GM12875 (cell line): Measurements from ENCODE around the gene TNFSF9.
"Not testable (repeated sequence)": the region's sequence is repeated elsewhere in the genome, so short reads cannot be mapped to it uniquely, and the experiment has no call there.

Experiments
- H3K4me3 ChIP-seq: one replicate; pipeline ENCODE4 v1.5.1; 2011; ENCODE audit warnings: low read depth, low read length, control low read depth
- TF ChIP-seq, protein P1 (sequence below): IDR thresholded peaks from 2 replicates; pipeline ENCODE4 v1.5.1; 2011; ENCODE audit warnings: low read depth, mild to moderate bottlenecking, control low read depth, inconsistent platforms, low read length, moderate library complexity, borderline replicate concordance; ENCODE audit not compliant: insufficient read depth

TNFSF9 gene

DNA sequence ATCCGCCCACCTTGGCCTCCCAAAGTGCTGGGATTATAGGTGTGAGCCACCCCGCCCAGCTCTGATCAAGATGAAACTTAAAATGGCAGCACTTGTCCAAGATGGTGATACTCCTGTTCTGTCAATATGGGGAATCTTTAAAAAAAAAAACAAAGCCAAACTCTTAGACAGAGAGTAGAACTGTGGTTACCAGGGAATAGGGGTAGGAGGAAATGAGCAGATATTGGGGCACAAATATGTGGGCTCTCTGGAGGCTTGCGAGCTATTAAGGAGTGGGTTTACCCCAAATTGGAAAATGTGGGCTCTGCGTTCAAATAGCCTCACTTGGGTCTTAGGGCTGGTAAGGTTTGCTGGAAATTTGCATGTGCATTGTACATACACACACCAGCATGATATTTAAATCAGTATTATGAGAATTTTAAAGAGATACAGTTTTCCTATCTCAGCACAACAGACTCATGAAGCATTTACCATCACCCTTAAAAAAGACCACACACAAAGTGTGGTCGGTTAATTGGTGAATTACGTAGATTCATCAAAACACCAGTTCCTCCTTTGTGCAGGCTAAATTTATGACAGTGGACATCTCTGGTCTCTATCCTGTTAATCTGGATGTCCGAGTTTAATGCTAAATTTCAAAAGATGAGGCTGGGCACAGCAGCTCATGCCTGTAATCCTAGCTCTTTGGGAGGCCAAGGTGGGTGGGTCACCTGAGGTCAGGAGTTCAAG is 48.8 kb downstream of the TNFSF9 start:
- H3K4me3 ChIP-seq: no peak overlapping the region
- TF ChIP-seq, protein P1, sequence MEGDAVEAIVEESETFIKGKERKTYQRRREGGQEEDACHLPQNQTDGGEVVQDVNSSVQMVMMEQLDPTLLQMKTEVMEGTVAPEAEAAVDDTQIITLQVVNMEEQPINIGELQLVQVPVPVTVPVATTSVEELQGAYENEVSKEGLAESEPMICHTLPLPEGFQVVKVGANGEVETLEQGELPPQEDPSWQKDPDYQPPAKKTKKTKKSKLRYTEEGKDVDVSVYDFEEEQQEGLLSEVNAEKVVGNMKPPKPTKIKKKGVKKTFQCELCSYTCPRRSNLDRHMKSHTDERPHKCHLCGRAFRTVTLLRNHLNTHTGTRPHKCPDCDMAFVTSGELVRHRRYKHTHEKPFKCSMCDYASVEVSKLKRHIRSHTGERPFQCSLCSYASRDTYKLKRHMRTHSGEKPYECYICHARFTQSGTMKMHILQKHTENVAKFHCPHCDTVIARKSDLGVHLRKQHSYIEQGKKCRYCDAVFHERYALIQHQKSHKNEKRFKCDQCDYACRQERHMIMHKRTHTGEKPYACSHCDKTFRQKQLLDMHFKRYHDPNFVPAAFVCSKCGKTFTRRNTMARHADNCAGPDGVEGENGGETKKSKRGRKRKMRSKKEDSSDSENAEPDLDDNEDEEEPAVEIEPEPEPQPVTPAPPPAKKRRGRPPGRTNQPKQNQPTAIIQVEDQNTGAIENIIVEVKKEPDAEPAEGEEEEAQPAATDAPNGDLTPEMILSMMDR: no peak

DNA sequence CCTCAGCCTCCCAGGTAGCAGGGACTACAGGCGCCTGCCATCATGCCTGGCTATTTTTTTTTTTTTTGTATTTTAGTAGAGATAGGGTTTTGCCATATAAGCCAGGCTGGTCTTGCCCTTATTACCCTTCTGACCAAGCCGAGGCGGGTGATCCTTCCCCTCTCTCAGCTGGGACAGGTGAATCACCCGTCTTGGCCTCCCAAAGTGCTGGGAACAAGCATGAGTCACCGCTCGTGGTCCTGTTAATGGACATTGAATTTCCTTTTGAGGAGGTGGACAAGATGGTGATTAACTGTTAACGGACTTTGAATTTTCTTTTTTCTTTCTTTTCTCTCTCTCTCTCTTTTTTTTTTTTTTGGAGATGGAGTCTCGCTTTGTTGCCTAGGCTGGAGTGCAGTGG is 49.5 kb downstream of the TNFSF9 start:
- H3K4me3 ChIP-seq: no peak overlapping the region

DNA sequence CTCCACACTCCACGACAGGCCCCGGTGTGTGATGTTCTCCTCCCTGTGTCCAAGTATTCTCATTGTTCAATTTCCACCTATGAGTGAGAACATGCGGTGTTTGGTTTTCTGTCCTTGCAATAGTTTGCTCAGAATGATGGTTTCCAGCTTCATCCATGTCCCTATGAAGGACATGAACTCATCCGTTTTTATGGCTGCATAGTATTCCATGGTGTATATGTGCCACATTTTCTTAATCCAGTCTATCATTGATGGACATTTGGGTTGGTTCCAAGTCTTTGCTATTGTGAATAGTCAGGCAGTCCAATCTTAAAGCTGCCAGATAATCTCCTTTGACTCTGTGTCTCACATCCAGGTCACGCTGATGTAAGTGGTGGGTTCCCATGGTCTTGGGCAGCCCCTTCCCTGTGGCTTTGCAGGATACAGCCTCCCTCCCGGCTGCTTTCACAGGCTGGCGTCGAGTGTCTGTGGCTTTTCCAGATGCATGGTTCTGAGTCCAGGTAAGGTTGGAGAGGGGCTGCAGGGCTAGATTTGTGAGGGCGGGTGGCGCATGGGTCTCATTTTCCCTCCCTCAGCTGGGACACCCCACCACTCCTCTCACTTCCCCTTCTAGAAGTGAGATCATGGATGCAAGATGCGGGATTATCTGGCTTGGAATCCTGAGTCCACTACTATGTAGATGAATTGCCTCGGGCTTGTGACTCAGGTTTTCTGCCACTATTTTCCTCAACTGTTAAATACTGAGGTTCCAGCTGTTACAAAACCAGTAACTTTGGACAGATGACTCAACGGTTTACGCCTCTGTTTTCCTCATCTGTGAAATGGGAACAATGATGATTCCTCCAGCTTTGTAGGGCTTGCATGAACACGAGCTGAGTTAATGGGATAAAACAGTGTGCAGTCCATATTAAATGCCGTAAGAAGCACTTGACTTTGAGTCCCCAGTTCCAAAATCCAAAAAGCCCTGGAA is 52.0 kb downstream of the TNFSF9 start:
- not testable (repeated sequence) for H3K4me3 ChIP-seq

More for the DNA sequence above, 49.5 kb downstream of the TNFSF9 start:
- TF ChIP-seq, protein P1: no peak
